HG02973 (cell line): ENCODE data around the gene STX3.
"Not testable (repeated sequence)": the region's sequence is repeated elsewhere in the genome, so short reads cannot be mapped to it uniquely, and the experiment has no call there.

ENCODE experiments used
- ATAC-seq: cut with Tn5 transposase; IDR thresholded peaks from one replicate; pipeline ENCODE4 v1.9.1; 2021; ENCODE audit warnings: moderate library complexity; ENCODE audit not compliant: unreplicated experiment

STX3 gene

DNA sequence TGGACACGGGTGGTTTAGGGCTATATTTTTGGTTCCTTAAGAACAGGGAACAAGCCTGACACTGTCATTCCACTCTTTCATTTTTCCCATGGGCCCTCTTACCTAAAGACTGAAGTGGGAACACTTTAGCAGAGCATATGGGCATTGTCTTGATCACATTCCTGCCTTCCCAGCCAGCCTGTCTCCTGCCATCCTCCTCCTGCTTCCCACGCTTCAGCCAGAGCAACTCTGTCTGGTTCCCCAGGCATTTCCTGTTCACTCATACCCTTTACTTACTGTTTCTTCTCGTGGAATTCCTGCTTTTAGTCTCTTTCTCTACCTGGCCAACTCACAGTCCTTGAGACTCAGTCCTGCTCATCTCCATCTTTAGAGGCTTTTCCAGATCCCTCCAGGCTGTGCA is 32.6 kb downstream of the STX3 start:
- no peak for ATAC-seq

DNA sequence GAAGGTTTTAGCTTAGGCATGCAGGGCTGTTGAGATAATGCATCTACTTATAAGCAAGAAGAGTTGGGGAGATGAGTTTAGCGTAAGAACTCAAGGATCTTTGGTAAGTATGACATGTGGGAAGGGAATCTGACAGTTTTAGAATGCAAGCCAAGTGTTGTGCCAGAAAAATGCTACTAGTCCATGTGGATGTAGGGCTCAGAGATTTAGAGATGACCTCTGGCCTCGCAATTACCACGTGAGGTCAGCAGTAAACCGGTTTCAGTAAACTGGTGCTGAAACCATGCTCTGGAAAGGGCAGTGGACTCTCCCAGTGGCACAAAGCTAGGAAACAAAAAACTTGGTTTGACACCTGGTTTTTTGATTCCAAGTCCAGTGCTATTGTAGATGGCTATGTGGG is 36.5 kb downstream of the STX3 start:
- ATAC-seq, result no peak

GRCh38 chr11:59792507-59792906 is 37.3 kb downstream of the STX3 start:
- ATAC-seq, result no peak

DNA sequence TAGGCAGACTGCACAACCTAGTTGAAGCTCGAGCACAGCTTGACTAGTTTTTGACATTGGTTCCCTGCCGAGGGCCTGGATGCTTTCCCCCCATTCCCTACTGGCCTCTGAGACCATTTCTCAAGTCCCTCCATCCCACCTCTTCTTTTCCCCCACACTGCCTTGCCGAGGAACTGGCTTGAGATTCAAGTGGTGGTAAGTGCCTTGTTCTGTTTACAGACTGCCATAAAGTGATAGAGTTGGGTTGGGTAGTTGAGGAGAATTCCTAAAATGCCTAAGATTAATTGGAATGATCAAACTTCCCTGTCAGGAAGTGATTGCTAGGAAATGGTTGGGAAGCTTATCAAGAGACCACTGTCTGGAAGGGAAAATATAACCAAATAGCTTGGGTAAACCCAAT is 39.2 kb downstream of the STX3 start:
- ATAC-seq, result no peak

GRCh38 chr11:59800390-59801025 is 45.3 kb downstream of the STX3 start:
- no peak for ATAC-seq

DNA sequence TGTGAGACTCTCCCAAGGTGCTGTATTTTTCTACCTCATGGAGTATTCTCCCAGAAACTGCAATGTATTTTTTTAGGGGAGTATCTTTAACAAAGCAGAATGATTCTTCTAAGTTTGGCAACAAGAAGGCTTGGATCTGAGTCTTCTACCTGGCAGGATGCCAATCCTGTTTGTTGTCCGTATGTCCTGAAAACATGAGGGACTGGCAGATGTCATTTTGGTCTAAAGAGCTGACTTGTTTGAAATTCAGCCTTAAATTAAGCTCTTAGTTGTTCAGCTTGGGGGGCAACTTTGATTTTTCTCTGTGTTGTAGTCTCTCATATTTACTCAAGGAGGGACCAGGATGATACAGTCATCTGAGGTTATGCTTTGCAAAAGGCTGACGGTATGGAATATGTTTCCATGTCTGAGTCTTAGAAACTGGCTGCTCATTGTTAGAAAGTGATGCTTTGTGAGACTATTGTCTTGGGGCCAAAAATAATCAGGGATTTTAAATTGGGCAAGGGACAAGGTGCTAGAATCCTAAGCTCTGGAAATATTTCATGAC is 46.1 kb downstream of the STX3 start:
- no peak for ATAC-seq

- ATAC-seq, result no peak
Observed at GRCh38 chr11:59801981-59802638, 46.9 kb downstream of the STX3 start.

GRCh38 chr11:59802639-59803176 is 47.5 kb downstream of the STX3 start:
- ATAC-seq, result peak; percentile 48

GRCh38 chr11:59804061-59804460 is 48.9 kb downstream of the STX3 start:
- no peak for ATAC-seq

DNA sequence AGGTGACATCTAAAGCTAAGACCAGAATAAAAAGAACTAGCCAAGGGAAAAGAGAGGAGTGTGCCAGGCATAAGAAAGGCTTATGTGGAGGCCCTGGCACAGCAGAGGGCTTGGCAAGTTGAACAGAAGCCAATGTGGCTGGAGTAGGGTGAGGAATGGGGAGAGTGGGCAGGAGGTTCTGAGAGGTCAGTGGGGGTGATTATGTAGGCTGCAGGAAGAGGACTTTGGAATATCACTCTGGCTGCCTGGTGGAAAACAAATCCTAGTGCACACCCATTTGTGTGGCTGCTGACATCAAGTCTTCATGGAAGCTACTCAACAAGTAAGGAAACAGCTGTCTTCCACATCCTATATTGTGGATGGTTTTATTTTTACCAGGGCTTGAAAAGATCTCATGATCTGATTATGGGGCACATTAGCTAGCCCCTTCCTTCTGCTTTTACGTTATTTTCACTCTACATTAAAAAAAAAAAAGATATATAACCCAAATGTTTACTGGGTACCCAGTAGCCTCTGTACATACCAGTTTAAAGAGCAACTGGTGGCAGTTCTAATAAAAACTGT is 52.0 kb downstream of the STX3 start:
- ATAC-seq, result no peak

DNA sequence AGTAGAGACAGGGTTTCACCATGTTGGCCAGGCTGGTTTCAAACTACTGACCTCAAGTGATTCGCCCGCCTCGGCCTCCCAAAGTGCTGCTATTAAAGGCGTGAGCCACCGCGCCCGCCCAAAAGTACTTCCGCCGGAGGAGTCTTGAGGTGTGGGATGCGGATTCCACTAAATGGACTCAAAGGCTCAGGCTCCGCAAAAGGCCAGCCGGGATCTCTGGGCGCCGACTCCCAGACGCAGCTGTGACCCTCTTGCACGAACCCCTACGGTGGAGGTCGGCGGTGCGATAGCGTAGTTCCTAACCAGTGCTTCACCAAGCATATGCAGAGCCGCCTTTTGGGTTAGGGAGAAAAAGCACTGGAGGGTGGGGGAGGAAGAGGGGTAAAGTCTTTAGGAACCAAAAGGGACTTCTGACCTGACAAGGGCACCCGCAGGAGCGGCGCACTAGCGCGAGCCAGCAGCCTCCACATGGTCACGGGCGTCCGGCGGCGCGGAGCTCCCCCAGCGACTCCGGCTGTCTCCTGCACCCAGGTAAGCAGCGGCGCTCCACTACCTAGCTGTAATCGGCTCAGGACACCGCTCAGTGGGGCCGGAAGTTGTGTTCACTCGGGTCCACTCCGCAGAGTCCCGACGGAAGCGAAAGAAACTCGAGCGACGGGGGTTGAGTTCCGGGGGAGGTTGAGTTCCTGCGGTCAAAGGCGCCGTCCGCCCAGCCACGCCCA is 55.2 kb downstream of the STX3 start, which contains the start of gene MRPL16:
Gene MRPL16, minus strand, starts transcription at position 590 of the 722 bp plus-strand sequence. Its CDS starts 120 bp downstream, at position 470.
- ATAC-seq, result peak; percentile 98

DNA sequence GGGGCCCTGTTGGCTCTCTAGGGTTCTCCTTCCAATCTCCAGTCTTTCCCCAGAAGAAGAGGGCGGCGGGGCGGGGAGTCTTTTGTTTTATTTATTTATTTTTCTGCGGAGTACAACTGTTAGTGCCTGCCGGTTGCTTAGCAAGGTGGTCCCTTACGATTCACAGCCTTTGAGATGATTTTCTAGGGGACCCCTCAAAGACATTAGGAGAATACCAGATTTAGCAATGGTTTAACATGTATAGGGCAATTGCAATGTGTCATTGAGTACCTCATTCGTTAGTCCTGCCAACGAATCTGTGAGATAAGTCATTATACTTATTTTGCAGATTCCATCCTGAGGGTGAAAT is 55.7 kb downstream of the STX3 start:
- no peak for ATAC-seq

- ATAC-seq, result no peak
Observed at GRCh38 chr11:59812220-59812619, 57.0 kb downstream of the STX3 start.

DNA sequence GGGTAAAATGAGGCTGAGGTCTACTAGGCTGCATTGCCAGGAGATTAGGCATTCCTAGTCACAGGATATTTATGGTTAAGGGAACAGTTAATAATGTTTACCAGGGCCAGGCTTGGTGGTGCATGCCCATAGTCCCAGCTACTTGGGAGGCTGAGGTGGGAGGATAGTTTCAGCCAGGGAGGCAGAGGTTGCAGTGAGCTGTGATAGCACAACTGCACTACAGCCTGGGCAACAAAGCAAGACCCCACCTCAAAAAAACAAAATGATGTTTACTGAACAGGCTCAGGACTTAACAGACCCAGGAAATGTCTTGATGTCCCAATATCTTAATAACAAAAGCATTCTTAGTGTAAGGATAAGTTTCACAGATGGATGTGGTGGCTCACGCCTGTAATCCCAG is 58.2 kb downstream of the STX3 start:
- no peak for ATAC-seq

GRCh38 chr11:59814021-59814420 is 58.8 kb downstream of the STX3 start:
- ATAC-seq, result no peak

DNA sequence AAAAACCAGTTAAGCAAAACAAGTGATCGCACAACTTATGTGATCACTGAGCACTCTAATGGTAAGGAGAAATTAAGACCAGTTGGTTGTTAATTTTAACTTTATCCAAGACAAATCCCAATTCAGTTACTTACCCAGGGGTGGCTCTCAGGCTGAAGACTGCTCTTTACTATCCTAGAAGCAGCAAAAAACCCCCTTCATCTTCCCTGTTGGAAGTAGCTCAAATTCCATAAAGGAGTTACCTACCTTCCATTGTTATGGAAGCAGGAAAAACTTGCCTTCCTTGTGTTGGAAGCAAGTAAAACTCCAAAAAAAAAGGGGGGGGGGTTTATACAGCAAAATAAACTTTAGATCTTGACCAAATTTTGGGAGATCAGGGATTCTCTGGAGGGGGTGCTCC is 60.6 kb downstream of the STX3 start:
- ATAC-seq, result no peak

- not testable (repeated sequence) for ATAC-seq
Observed at GRCh38 chr11:59816434-59816833, 61.3 kb downstream of the STX3 start.

DNA sequence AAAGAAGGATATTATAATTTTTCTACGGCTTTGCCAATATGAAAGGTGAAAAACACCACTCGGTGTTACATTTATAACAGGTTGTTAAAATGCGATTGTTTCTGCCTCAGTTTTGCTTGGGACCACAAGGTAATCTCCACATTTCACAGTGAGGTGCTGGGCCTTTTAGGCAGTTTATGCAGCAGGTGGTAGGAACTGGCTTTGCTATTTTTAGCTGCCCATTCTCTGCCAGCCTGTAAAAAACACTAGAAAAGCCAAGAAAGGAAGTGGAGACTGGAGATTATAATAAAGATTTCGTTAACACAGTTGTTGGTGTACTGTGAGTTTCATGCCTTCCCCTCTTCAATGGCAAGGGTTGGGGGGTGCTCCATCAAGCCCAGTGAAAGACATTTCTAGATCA is 63.4 kb downstream of the STX3 start:
- ATAC-seq, result no peak

DNA sequence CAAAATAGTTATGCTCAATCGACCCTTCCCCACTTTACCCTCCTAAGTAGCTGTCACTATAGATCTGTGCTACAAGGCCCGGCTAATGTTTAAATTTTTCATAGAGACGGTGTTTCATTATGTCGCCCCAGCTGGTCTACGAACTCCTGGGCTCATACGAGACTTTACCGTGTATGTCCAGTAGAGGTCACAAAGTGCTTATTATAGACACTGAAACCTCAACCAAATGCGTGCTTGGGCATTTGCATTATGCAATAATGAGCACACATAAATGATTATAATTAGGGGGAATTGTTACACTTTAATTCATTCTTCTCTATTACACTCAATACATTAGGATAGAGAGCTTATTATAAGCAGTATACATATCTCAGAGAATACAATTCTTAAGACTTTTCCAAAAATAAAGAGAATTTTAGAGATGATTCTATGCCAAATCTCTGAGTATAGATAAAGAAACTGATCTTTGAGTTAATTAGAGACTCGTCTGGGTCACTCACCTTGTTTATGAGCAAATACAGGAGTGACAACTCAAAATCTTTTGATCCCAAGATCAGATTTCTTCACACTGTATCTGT is 67.9 kb downstream of the STX3 start:
- ATAC-seq, result no peak

DNA sequence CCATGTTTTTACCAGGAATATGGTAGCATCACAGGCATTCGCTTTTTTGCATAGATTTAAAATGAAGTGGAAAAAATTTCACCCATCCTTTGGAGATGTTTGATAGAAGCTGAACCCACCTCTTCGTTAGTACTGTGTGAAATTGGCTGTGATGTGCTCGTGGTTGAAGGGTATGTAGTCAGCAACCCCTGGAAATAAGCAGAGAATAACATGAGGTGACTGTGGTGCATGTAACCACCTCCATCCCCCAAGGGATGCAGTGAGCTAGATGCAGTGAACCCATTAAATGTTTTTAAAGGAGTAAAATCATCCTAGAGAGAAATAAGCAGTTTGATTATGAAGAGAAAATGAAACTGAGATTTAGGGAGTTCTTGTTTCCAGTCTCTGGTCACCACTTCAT is 74.2 kb downstream of the STX3 start:
- no peak for ATAC-seq

- ATAC-seq, result no peak
Observed at GRCh38 chr11:59833602-59834001, 78.4 kb downstream of the STX3 start.
